Upper lobe of right lung (tissue), 1 donor: ENCODE results near the gene EIF4G1. TPM values are rescaled to one million over a fixed set of nuclear protein-coding genes. Genes with fewer than 3 reads are reported as not detected.
A peak's percentile ranks its signal among the peaks of the same experiment; 100 is the strongest.

Experiments used
- ATAC-seq: fragments of 200-7000 bp; cut with Tn5 transposase; one replicate; pipeline ENCODE4 v1.9.1; 2020; ENCODE audit warnings: mild to moderate bottlenecking, moderate library complexity
- DNase-seq: peaks from one replicate; pipeline ENCODE4 v3.0.0-alpha.2; 2020
- H3K27ac ChIP-seq: fragments of 200-600 bp; one replicate; pipeline ENCODE4 v1.8.0; 2022
- H3K27me3 ChIP-seq: fragments of 200-600 bp; one replicate; pipeline ENCODE4 v1.8.0; 2022; ENCODE audit warnings: mild to moderate bottlenecking
- H3K36me3 ChIP-seq: fragments of 200-600 bp; one replicate; pipeline ENCODE4 v1.8.0; 2022
- H3K4me1 ChIP-seq: fragments of 200-600 bp; one replicate; pipeline ENCODE4 v1.8.0; 2022
- H3K4me3 ChIP-seq: fragments of 200-600 bp; one replicate; pipeline ENCODE4 v1.8.0; 2022; ENCODE audit warnings: mild to moderate bottlenecking
- H3K9me3 ChIP-seq: fragments of 200-600 bp; one replicate; pipeline ENCODE4 v1.8.0; 2022
- intact Hi-C: fragments of 100-400 bp; cut with DNase I; formaldehyde crosslinking; loops from one replicate; pipeline ENCODE4 v1.11.0; 2022
- total RNA-seq: library from RNA; stranded (reverse); fragmentation: NEBNext Ultra II Directional; extraction: Animal tissue kit (Norgen Biotek cat#: 25700); gene quantifications from one replicate; pipeline ENCODE4 v1.2.1, GENCODE V29; 2021
- TF ChIP-seq, protein P1 (sequence below): fragments of 200-600 bp; IDR thresholded peaks from one replicate; pipeline ENCODE4 v1.8.0; 2022; ENCODE audit warnings: antibody characterized with exemption
- donor health status: DM: no; HTN: yes; CAD: no; lungs with severe emphysema.

EIF4G1 gene
- total RNA-seq, 1 donor from 2014 or later = 295 TPM

DNA sequence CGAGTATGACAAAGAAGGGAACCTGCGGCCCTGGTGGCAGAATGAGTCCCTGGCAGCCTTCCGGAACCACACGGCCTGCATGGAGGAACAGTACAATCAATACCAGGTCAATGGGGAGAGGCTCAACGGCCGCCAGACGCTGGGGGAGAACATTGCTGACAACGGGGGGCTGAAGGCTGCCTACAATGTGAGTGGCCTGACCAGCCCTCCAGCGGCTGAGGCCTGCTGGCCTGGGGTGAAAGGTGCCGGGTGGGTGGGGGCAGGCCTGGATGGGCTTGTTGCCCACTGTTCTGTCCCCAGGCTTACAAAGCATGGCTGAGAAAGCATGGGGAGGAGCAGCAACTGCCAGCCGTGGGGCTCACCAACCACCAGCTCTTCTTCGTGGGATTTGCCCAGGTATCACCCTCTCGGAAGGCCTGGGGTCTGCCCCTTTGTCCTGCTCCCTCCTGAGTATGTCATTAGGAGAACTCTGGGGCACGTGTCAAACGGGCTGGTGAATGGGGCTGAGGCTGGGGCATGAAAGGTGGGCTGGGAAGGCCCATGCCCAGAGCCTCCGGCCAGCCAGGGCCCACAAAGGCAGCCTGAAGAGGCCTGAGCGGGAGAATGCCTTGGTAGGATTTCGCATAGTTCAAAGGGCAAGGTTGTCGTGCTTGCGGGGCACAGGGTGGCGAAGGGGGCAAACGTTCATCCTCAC, 23.2 kb upstream of the EIF4G1 start:
- intact Hi-C loops = no loop called here
- no peak overlapping the region for H3K27ac ChIP-seq
- ATAC-seq (no peak), DNase-seq (no peak)
- TF ChIP-seq, protein P1, sequence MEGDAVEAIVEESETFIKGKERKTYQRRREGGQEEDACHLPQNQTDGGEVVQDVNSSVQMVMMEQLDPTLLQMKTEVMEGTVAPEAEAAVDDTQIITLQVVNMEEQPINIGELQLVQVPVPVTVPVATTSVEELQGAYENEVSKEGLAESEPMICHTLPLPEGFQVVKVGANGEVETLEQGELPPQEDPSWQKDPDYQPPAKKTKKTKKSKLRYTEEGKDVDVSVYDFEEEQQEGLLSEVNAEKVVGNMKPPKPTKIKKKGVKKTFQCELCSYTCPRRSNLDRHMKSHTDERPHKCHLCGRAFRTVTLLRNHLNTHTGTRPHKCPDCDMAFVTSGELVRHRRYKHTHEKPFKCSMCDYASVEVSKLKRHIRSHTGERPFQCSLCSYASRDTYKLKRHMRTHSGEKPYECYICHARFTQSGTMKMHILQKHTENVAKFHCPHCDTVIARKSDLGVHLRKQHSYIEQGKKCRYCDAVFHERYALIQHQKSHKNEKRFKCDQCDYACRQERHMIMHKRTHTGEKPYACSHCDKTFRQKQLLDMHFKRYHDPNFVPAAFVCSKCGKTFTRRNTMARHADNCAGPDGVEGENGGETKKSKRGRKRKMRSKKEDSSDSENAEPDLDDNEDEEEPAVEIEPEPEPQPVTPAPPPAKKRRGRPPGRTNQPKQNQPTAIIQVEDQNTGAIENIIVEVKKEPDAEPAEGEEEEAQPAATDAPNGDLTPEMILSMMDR = no peak
- H3K4me1 ChIP-seq = no peaks in the 10 kb centered on the region
- H3K27me3 ChIP-seq = peaks cover 15% of the 10 kb centered on the region
- no peaks in the 10 kb centered on the region for H3K9me3 ChIP-seq
- no peak overlapping the region for H3K4me3 ChIP-seq
- H3K36me3 ChIP-seq = no peaks in the 10 kb centered on the region

DNA sequence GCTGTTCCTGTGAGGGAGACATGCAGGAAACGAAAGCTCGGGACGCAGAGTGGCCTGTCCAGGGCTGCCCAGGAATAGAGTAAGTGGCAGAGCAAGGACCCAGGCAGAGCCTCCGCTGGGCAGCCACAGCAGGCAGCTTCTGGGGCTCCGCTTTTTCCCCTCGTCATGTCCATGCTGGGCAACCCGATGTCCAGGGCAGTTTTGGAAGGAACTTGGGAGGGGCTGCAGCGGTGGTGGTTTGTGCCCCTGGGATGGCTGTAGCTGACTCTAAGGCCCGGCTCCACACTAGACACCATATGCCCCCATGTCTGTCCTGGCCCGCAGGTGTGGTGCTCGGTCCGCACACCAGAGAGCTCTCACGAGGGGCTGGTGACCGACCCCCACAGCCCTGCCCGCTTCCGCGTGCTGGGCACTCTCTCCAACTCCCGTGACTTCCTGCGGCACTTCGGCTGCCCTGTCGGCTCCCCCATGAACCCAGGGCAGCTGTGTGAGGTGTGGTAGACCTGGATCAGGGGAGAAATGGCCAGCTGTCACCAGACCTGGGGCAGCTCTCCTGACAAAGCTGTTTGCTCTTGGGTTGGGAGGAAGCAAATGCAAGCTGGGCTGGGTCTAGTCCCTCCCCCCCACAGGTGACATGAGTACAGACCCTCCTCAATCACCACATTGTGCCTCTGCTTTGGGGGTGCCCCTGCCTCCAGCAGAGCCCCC, 22.5 kb upstream of the EIF4G1 start:
- DNase-seq (no peak), ATAC-seq (no peak)
- TF ChIP-seq, protein P1 = no peak

DNA sequence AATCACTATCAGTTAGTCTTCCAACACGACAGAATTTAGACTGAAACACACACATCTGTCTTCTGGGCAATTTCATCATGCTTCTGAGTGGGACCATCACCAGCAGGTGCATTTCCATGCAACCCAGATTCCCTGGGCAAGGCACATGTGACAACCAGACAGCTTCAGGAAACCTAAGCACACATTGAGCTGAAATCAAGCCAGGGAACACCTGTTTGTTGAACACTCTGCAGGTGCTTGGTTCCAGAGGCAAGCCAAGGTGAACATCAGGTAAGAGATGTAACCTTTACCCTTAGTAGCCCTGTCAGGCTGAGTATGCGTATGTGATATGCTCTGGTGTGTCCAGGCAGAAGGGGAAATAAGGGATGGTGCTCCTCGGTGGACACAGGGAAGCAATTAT, 18.6 kb upstream of the EIF4G1 start:
- intact Hi-C loops = no loop called here
- TF ChIP-seq, protein P1 = no peak
- Histone ChIP-seq H3K9me3 (no peaks in the 10 kb centered on the region), H3K36me3 (peaks cover 6% of the 10 kb centered on the region), H3K27ac (no peak overlapping the region), H3K4me1 (peaks cover 17% of the 10 kb centered on the region), H3K27me3 (no peaks in the 10 kb centered on the region), H3K4me3 (no peak overlapping the region)
- DNase-seq = no peak
- ATAC-seq = no peak

More for the DNA sequence above, 22.5 kb upstream of the EIF4G1 start:
- intact Hi-C loops = no loop called here
- Histone ChIP-seq H3K27me3 (peaks cover 11% of the 10 kb centered on the region), H3K36me3 (no peaks in the 10 kb centered on the region), H3K9me3 (no peaks in the 10 kb centered on the region), H3K4me3 (no peak overlapping the region), H3K4me1 (no peaks in the 10 kb centered on the region), H3K27ac (no peak overlapping the region)

DNA sequence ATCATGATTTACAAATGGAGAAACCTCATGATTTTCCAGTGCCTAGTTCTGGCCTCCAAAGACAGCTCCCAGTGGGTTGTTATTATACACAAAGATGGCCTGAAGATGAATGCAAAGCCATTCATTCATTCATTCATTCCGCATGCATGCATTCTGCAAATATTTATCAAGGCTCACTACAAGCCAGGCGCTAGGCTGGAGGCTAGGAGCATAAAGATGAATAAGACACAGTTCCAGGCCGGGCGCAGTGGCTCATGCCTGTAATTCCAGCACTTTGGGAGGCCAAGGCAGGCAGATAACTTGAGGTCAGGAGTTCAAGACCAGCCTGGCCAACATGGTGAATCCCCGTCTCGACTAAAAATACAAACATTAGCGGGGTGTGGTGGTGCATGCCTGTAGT, 17.8 kb upstream of the EIF4G1 start:
- H3K36me3 ChIP-seq = peaks cover 15% of the 10 kb centered on the region
- DNase-seq = no peak
- H3K4me1 ChIP-seq = peaks cover 19% of the 10 kb centered on the region
- no peaks in the 10 kb centered on the region for H3K9me3 ChIP-seq
- ATAC-seq = no peak
- H3K27ac ChIP-seq = no peak overlapping the region
- TF ChIP-seq, protein P1 = no peak
- no peak overlapping the region for H3K4me3 ChIP-seq
- intact Hi-C loops = no loop called here
- H3K27me3 ChIP-seq = no peaks in the 10 kb centered on the region

DNA sequence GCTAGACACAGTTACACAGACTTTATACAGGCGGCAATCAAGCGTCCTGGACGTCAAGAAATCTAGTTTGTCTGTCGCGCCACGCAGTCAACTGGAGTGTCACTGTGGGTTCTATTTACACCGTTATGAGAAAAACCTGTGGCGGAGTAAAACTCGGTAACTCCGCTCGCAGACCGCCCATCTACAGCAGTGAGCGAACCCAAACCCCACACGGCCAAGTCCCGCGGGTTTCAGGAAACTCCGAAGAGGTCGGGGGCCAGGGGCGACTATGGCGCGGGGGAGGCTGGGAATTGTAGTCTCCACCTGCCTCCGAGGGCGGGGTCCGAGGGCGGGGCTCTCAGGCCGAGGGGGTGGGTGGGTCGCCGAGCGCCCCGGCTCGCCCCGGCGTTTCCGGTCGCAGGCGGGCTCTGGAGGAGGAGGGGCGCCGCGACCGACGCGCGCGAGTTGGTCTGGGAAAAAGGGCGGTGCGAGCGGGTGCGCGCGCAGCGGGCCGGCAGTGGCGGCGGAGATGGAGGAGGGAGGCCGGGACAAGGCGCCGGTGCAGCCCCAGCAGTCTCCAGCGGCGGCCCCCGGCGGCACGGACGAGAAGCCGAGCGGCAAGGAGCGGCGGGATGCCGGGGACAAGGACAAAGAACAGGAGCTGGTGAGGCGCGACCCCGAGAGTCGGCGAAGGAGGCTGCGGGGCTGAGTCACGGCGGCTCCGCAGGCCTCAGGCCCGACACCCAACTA, 15.5 kb upstream of the EIF4G1 start, which contains the start of gene PSMD2:
Gene PSMD2 (plus strand): TSS at position 483 of the 729 bp plus-strand sequence. CDS start 26 bp downstream, at position 509.
- ATAC-seq (peak; percentile 100), DNase-seq (peak; percentile 99)
- peaks cover 38% of the 10 kb centered on the region for H3K36me3 ChIP-seq
- no peaks in the 10 kb centered on the region for H3K9me3 ChIP-seq
- TF ChIP-seq, protein P1 = no peak
- H3K4me1 ChIP-seq = peaks cover 19% of the 10 kb centered on the region
- intact Hi-C loops = no loop called here
- H3K4me3 ChIP-seq = peak within 1 kb of the TSS; percentile 96
- H3K27me3 ChIP-seq = no peaks in the 10 kb centered on the region
- H3K27ac ChIP-seq = peak within 1 kb of the TSS; percentile 89
